IMR-90 (cell line): ENCODE measurements around the gene TSHZ1. TPM values are rescaled to one million over a fixed set of nuclear protein-coding genes. Genes with fewer than 3 reads are reported as not detected.
A peak's percentile ranks its signal among the peaks of the same experiment; 100 is the strongest.

Experiments
- ATAC-seq: fragments of 200-7000 bp; cut with Tn5 transposase; 2 replicates; pipeline ENCODE4 v1.9.1; 2020; ENCODE audit warnings: low read depth, mild to moderate bottlenecking, moderate library complexity
- BruUV-seq: library from RNA; stranded (reverse); fragments of 400-500 nt; replicated peaks from 2 replicates; lab custom pipeline; 2021; lab: Mats Ljungman, UMichigan
- CTCF ChIA-PET: fragments of 300-600 bp; formaldehyde crosslinking; extraction: SDS; loops from one replicate; lab custom pipeline; 2021; ENCODE audit warnings: antibody characterized with exemption; lab: Yijun Ruan, JAX
- POLR2A ChIA-PET: fragments of 300-600 bp; sonication (Branson Sonifier 250); formaldehyde crosslinking; loops from one replicate; lab custom pipeline; 2022; ENCODE audit warnings: antibody characterized with exemption; ENCODE audit not compliant: unreplicated experiment; lab: Charles Lee
- DNase-seq: peaks from one replicate; pipeline ENCODE4 v3.0.0; 2013
- H2AFZ ChIP-seq: replicated peaks from 2 replicates; pipeline ENCODE3; 2013; ENCODE audit warnings: low read length, mild to moderate bottlenecking; ENCODE audit not compliant: poor library complexity
- H2AK5ac ChIP-seq: 2 replicates; pipeline ENCODE4 v1.6.1; 2013; ENCODE audit warnings: low read depth, low read length, inconsistent platforms
- H2AK9ac ChIP-seq: replicated peaks from 2 replicates; pipeline ENCODE3; 2013; ENCODE audit warnings: mild to moderate bottlenecking, low read depth, low read length, moderate library complexity; ENCODE audit not compliant: poor library complexity
- H2BK120ac ChIP-seq: 2 replicates; pipeline ENCODE4 v1.6.1; 2013; ENCODE audit warnings: low read depth, low read length, inconsistent platforms
- H2BK15ac ChIP-seq: 3 replicates; pipeline ENCODE4 v1.6.1; 2013; ENCODE audit warnings: low read depth, low read length, inconsistent platforms
- H2BK20ac ChIP-seq: 2 replicates; pipeline ENCODE4 v1.6.1; 2013; ENCODE audit warnings: low read depth, mild to moderate bottlenecking, inconsistent platforms, low read length, moderate library complexity
- H2BK5ac ChIP-seq: 2 replicates; pipeline ENCODE4 v1.6.1; 2013; ENCODE audit warnings: mild to moderate bottlenecking, low read depth, low read length, inconsistent platforms; ENCODE audit not compliant: poor library complexity, severe bottlenecking
- H3K14ac ChIP-seq: replicated peaks from 2 replicates; pipeline ENCODE4 v1.6.1; 2013; ENCODE audit warnings: low read depth, low read length, inconsistent platforms
- H3K18ac ChIP-seq: 2 replicates; pipeline ENCODE4 v1.6.1; 2013; ENCODE audit warnings: low read depth, low read length, control low read depth
- H3K23ac ChIP-seq: 2 replicates; pipeline ENCODE4 v1.6.1; 2013; ENCODE audit warnings: low read depth, low read length, inconsistent platforms
- H3K27ac ChIP-seq: 2 replicates; pipeline ENCODE4 v1.5.1; 2013; ENCODE audit warnings: mild to moderate bottlenecking, control low read depth, low read length; ENCODE audit not compliant: insufficient read depth
- H3K27me3 ChIP-seq: 2 replicates; pipeline ENCODE4 v1.6.1; 2013; ENCODE audit warnings: low read length; ENCODE audit not compliant: control insufficient read depth, insufficient read depth
- H3K36me3 ChIP-seq: 2 replicates; pipeline ENCODE4 v1.6.1; 2013; ENCODE audit warnings: low read length, mixed read lengths; ENCODE audit not compliant: control insufficient read depth, insufficient read depth
- H3K4ac ChIP-seq: 2 replicates; pipeline ENCODE4 v1.6.1; 2013; ENCODE audit warnings: low read depth, low read length, inconsistent platforms
- H3K4me1 ChIP-seq: 2 replicates; pipeline ENCODE4 v1.6.1; 2013; ENCODE audit warnings: low read length, mixed read lengths; ENCODE audit not compliant: control insufficient read depth, insufficient read depth
- H3K4me2 ChIP-seq: 2 replicates; pipeline ENCODE4 v1.6.1; 2013; ENCODE audit warnings: low read depth, mild to moderate bottlenecking, control low read depth, low read length, moderate library complexity
- H3K4me3 ChIP-seq: 2 replicates; pipeline ENCODE4 v1.5.1; 2013; ENCODE audit warnings: low read depth, mild to moderate bottlenecking, control low read depth, low read length, moderate library complexity; ENCODE audit not compliant: insufficient read depth
- H3K56ac ChIP-seq: 2 replicates; pipeline ENCODE4 v1.6.1; 2013; ENCODE audit warnings: low read length, inconsistent platforms; ENCODE audit not compliant: insufficient read depth; ENCODE audit errors: extremely low read depth
- H3K79me1 ChIP-seq, 2 experiments: 2 replicates each; pipeline ENCODE4 v1.6.1; 2013; ENCODE audit warnings: low read length in 2 of 2, inconsistent platforms in 1 of 2, low read depth in 1 of 2
- H3K9ac ChIP-seq: 2 replicates; pipeline ENCODE4 v1.6.1; 2013; ENCODE audit warnings: low read depth, low read length, control low read depth
- H3K9me1 ChIP-seq: 2 replicates; pipeline ENCODE4 v1.6.1; 2013; ENCODE audit warnings: low read length, inconsistent platforms; ENCODE audit not compliant: insufficient read depth
- H3K9me3 ChIP-seq: 2 replicates; pipeline ENCODE4 v1.6.1; 2013; ENCODE audit warnings: low read length; ENCODE audit not compliant: control insufficient read depth, insufficient read depth
- H4K20me1 ChIP-seq: 2 replicates; pipeline ENCODE4 v1.6.1; 2013; ENCODE audit warnings: low read length, inconsistent platforms; ENCODE audit not compliant: insufficient read depth
- H4K5ac ChIP-seq: 2 replicates; pipeline ENCODE4 v1.6.1; 2013; ENCODE audit warnings: mild to moderate bottlenecking, low read depth, low read length, control low read depth
- H4K8ac ChIP-seq, 2 experiments: 2 replicates each; pipeline ENCODE4 v1.6.1; 2013; ENCODE audit warnings: low read depth in 2 of 2, low read length in 2 of 2, control low read depth in 1 of 2, inconsistent platforms in 1 of 2
- H4K91ac ChIP-seq: 2 replicates; pipeline ENCODE4 v1.6.1; 2013; ENCODE audit warnings: low read depth, low read length, inconsistent platforms; ENCODE audit not compliant: insufficient read depth
- CEBPB ChIP-seq: IDR thresholded peaks from 2 replicates; pipeline ENCODE4 v1.6.1; 2012; ENCODE audit warnings: low read depth, low read length, improper control_type of control experiment
- MAFK ChIP-seq: IDR thresholded peaks from 2 replicates; pipeline ENCODE4 v1.6.1; 2012; ENCODE audit warnings: low read depth, low read length, improper control_type of control experiment
- MXI1 ChIP-seq: IDR thresholded peaks from 2 replicates; pipeline ENCODE4 v1.6.1; 2012; ENCODE audit warnings: low read depth, mild to moderate bottlenecking, low read length, moderate library complexity, borderline replicate concordance
- NFE2L2 ChIP-seq: fragments of 150-350 bp; IDR thresholded peaks from 2 replicates; pipeline ENCODE4 v1.6.1; 2016; ENCODE audit warnings: low read depth, mild to moderate bottlenecking, low read length
- POLR2A ChIP-seq: IDR thresholded peaks from 2 replicates; pipeline ENCODE4 v1.6.1; 2012; ENCODE audit warnings: mild to moderate bottlenecking, low read depth, low read length
- WGBS, 2 experiments: methylation state at CpG; one replicate each; pipeline versions ENCODE4 v1.1.5 to v1.1.7; 2013; ENCODE audit warnings: missing lambda C conversion rate in 2 of 2; ENCODE audit not compliant: insufficient read length in 1 of 2; ENCODE audit errors: extremely low coverage in 2 of 2; 5-methylcytosine and 5-hydroxymethylcytosine counted together
- dilution Hi-C: fragments of 300-500 bp; cut with HindIII; formaldehyde crosslinking; loops from one replicate; pipeline ENCODE4 v1.14.3; 2018; ENCODE audit warnings: low sequenced_read_pairs; ENCODE audit not compliant: unreplicated experiment
- in situ Hi-C: fragments of 300-500 bp; cut with MboI; formaldehyde crosslinking; loops from 3 replicates; pipeline ENCODE4 v1.14.3; 2019; ENCODE audit warnings: low sequenced_read_pairs, inconsistent platforms, mixed read lengths
- intact Hi-C: fragments of 100-400 bp; cut with micrococcal nuclease; formaldehyde crosslinking; loops from 2 replicates; pipeline ENCODE4 v1.10.0; 2022
- polyA plus RNA-seq, 3 experiments: library from polyadenylated mRNA; depleted of rRNA; stranded (reverse); fragments of >200 nt; gene quantifications; 2 replicates each; pipeline ENCODE4 v1.2.3, GENCODE V29; 2012; ENCODE audit warnings: low replicate concordance in 1 of 3
- total RNA-seq: library from RNA; depleted of rRNA; stranded (reverse); fragments of >200 nt; gene quantifications from 2 replicates; pipeline ENCODE4 v1.2.3, GENCODE V29; 2012
- TF ChIP-seq, protein P1 (sequence below): fragments of 150-350 bp; IDR thresholded peaks from 2 replicates; pipeline ENCODE4 v1.6.1; 2016; ENCODE audit warnings: low read depth, mild to moderate bottlenecking, low read length, moderate library complexity, borderline replicate concordance

The TSHZ1 gene
- total and polyA plus RNA-seq, 2 of the 4 experiments (the other 2 are of a cell fraction), result 7.1 to 10.0 TPM

DNA sequence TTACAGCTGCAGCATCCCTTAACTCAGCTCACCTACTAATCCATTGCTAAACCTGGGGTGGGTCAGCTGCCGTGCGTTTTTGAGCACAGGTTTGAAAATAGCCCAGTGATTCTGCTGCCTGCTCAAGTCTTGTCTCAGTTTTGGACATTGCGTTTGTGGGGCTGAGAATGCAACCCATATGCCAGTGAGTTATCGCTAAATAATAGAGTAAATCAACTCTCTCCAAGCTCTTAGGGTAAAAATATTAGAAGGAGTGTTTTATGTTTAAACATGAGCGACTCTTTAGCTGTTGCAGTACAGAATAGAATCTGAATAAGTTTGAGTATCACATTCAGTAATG lies 2.1 kb downstream of the TSHZ1 start (continued):
- TF ChIP-seq, protein P1, sequence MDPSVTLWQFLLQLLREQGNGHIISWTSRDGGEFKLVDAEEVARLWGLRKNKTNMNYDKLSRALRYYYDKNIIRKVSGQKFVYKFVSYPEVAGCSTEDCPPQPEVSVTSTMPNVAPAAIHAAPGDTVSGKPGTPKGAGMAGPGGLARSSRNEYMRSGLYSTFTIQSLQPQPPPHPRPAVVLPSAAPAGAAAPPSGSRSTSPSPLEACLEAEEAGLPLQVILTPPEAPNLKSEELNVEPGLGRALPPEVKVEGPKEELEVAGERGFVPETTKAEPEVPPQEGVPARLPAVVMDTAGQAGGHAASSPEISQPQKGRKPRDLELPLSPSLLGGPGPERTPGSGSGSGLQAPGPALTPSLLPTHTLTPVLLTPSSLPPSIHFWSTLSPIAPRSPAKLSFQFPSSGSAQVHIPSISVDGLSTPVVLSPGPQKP, result no peak
- TF ChIP-seq MAFK, result no peak

DNA sequence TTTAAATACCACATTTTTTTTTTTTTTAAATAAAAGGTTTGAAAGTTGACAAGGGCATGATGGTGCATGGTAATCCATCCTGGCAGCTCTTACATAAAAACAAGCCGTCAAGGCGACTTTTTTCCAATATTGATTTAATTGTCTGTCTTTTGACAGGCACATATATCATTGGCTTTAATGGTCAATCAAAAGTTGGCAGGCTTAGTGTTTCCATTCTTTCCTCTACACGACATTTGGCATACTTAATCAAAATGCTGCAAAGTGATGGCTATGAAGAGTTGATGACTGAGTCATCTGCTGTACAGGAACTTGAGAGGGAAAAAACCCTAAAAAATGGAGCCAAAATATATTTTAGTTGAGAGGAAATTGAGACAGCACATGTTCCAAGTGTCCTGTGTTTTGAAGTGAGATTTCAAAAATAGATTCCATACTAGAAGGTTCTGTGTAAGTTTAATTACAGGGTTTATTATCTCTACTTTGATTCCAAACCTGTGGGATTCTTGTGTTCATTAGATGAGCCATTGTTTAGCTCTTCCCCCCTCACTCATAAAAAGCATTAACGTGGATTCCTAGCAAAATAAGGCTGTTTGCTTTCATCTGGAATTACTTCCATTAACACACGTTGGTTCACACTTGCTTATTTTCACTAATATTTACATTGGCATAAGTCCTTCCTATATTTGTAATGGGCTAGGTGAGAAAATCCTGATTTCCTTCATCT lies 3.2 kb downstream of the TSHZ1 start:
- Histone ChIP-seq H3K9me1 (0 out of 2 replicates have a peak, but pooled peaks cover 4% of the 10 kb centered on the region), H2AK5ac (no peak overlapping the region), H3K23ac (no peak overlapping the region), H4K91ac (no peak overlapping the region), H2BK20ac (no peak overlapping the region), H3K4me2 (peak overlapping the region; percentile 62), H4K5ac (peak overlapping the region; percentile 23; the same call in 1 of the 2 replicates), H2BK5ac (no peak overlapping the region), H2AFZ (no peak overlapping the region), H3K14ac (no peak overlapping the region), H3K18ac (no peak overlapping the region), H3K9me3 (no peaks in the 10 kb centered on the region), H3K4ac (no peak overlapping the region), H4K8ac (no peak overlapping the region), H4K20me1 (peaks cover 4% of the 10 kb centered on the region; the same call in 1 of the 2 replicates), H3K9ac (no peak overlapping the region), H3K4me3 (no peak overlapping the region), H2BK120ac (no peak overlapping the region), H3K4me1 (peaks cover 13% of the 10 kb centered on the region), H3K79me1 (peaks cover 23 to 53% of the 10 kb centered on the region in 2 experiments), H3K56ac (no peak overlapping the region), H3K36me3 (no peaks in the 10 kb centered on the region), H3K27ac (no peak overlapping the region), H2BK15ac (no peak overlapping the region), H2AK9ac (no peak overlapping the region), H3K27me3 (no peaks in the 10 kb centered on the region)
- TF ChIP-seq MXI1 (no peak), POLR2A (no peak), NFE2L2 (no peak), CEBPB (no peak)
- DNase-seq (peak; percentile 36), ATAC-seq (no peak)
- dilution Hi-C loops (no loop called here), intact Hi-C loops (loop anchor here (5.0 kb wide), 2 partner anchors 69 to 194 kb away; no protein-coding TSS in a partner anchor), in situ Hi-C loops (loop anchor here (25.0 kb wide), 1 partner anchor 1149 kb away; no protein-coding TSS in a partner anchor)
- POLR2A ChIA-PET, result no interaction called here
- CTCF ChIA-PET, result no interaction called here
- BruUV-seq, result no TSS peak
- no CpG with 5 or more reads among the region's 5 CpGs for WGBS, 2 experiments
